Peyer's patch (tissue), 4 donors: Measurements from ENCODE around the gene KIF4B.

Experiments
- POLR2A ChIP-seq, 2 donors: fragments of 450-650 bp; IDR thresholded peaks; one replicate each; pipeline ENCODE4 v1.5.1; 2017; ENCODE audit warnings: antibody characterized with exemption in 2 of 2, mild to moderate bottlenecking in 2 of 2, moderate library complexity in 2 of 2
- TF ChIP-seq, protein P1 (sequence below), 6 experiments: fragments of 450-650 bp in 4 of 6; fragments of 200-600 bp in 2 of 6; sonication (generic) in 1 of 6; IDR thresholded peaks; one replicate each; pipeline ENCODE4 v1.5.1; 2017 to 2019; ENCODE audit warnings: antibody characterized with exemption in 6 of 6, mild to moderate bottlenecking in 3 of 6, moderate library complexity in 1 of 6

DNA sequence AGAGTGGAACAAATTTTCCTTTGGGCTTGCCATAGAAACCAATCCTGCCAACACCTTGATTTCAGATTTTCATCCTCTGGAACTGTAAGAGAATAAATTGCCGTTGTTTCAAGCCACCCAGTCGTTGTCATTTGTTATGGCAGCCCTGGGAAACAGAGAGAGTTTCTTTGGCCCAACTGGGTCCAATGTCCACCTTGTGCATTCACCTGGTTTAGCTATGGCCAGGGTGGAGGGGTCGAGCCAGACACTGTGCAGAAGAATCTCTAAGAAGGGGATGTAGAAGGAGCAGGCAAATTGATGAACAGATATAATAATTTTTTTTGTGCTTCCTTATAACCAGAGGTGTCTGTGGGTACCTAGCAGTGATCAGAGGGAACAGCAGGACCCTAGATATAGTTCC is 9.8 kb downstream of the KIF4B start:
- TF ChIP-seq, protein P1, sequence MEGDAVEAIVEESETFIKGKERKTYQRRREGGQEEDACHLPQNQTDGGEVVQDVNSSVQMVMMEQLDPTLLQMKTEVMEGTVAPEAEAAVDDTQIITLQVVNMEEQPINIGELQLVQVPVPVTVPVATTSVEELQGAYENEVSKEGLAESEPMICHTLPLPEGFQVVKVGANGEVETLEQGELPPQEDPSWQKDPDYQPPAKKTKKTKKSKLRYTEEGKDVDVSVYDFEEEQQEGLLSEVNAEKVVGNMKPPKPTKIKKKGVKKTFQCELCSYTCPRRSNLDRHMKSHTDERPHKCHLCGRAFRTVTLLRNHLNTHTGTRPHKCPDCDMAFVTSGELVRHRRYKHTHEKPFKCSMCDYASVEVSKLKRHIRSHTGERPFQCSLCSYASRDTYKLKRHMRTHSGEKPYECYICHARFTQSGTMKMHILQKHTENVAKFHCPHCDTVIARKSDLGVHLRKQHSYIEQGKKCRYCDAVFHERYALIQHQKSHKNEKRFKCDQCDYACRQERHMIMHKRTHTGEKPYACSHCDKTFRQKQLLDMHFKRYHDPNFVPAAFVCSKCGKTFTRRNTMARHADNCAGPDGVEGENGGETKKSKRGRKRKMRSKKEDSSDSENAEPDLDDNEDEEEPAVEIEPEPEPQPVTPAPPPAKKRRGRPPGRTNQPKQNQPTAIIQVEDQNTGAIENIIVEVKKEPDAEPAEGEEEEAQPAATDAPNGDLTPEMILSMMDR (IDR thresholded peaks at IDR 0.05) = no peak
- TF ChIP-seq POLR2A (IDR thresholded peaks at IDR 0.05) = no peak
